Astrocyte (in vitro differentiated cells and primary cell): ENCODE measurements around the gene EML5.

Experiments used
- CTCF ChIP-seq: IDR thresholded peaks from 2 replicates; pipeline ENCODE4 v1.5.1; 2011; ENCODE audit warnings: low read depth, mild to moderate bottlenecking, inconsistent platforms, low read length, moderate library complexity; ENCODE audit not compliant: insufficient read depth
- EZH2 ChIP-seq: IDR thresholded peaks from 2 replicates; pipeline ENCODE4 v1.6.1; 2012; ENCODE audit warnings: mild to moderate bottlenecking, low read length, inconsistent platforms; ENCODE audit not compliant: insufficient read depth

- no peak for TF ChIP-seq CTCF
- TF ChIP-seq EZH2, result no peak
Observed at GRCh38 chr14:88562831-88563686, 229.7 kb downstream of the EML5 start, which contains the start of gene ZC3H14.
